Activated CD8-positive, alpha-beta T cell treated with anti-CD3 and anti-CD28 coated beads for 36 hours (primary cell): Measurements from ENCODE around the gene DCTN4. TPM values are rescaled to one million over a fixed set of nuclear protein-coding genes. Genes with fewer than 3 reads are reported as not detected.

Experiments used
- ATAC-seq: fragments of 200-7000 bp; cut with Tn5 transposase; one replicate; pipeline ENCODE4 v1.10.0; 2021; ENCODE audit warnings: mild to moderate bottlenecking, moderate library complexity
- CTCF ChIA-PET: fragments of 350-600 bp; sonication (Branson Sonifier 250); formaldehyde crosslinking; loops from one replicate; lab custom pipeline; 2021; ENCODE audit warnings: antibody characterized with exemption; lab: Charles Lee
- POLR2A ChIA-PET: fragments of 350-600 bp; sonication (Branson Sonifier 250); formaldehyde crosslinking; loops from one replicate; lab custom pipeline; 2021; ENCODE audit warnings: antibody characterized with exemption; lab: Charles Lee
- DNase-seq: peaks from one replicate; pipeline ENCODE4 v3.0.0-alpha.2; 2020
- H3K27ac Mint-ChIP-seq: one replicate; pipeline ENCODE4 v1.8.0; 2021; ENCODE audit warnings: mild to moderate bottlenecking, mixed read lengths
- H3K27me3 Mint-ChIP-seq: one replicate; pipeline ENCODE4 v1.8.0; 2021; ENCODE audit warnings: mixed read lengths
- H3K36me3 Mint-ChIP-seq: one replicate; pipeline ENCODE4 v1.8.0; 2021; ENCODE audit warnings: low read depth, mixed read lengths
- H3K4me1 Mint-ChIP-seq: one replicate; pipeline ENCODE4 v1.8.0; 2021; ENCODE audit warnings: low read depth, mixed read lengths
- H3K4me3 Mint-ChIP-seq: one replicate; pipeline ENCODE4 v1.8.0; 2021; ENCODE audit warnings: mild to moderate bottlenecking, moderate library complexity, mixed read lengths
- H3K9me3 Mint-ChIP-seq: one replicate; pipeline ENCODE4 v1.8.0; 2021; ENCODE audit warnings: mixed read lengths
- intact Hi-C: fragments of 100-400 bp; cut with micrococcal nuclease; formaldehyde crosslinking; loops from one replicate; pipeline ENCODE4 v1.10.0; 2022
- total RNA-seq, 2 experiments: library from RNA; stranded (reverse); gene quantifications; one replicate each; pipeline ENCODE4 v1.2.3, GENCODE V29; 2021
- TF ChIP-seq, protein P1 (sequence below): fragments of 200-600 bp; IDR thresholded peaks from one replicate; pipeline ENCODE4 v1.8.0; 2022; ENCODE audit warnings: antibody characterized with exemption, mild to moderate bottlenecking

Gene DCTN4
- total RNA-seq, 2 experiments from 2014 or later, result 30.1 to 35.5 TPM

DNA sequence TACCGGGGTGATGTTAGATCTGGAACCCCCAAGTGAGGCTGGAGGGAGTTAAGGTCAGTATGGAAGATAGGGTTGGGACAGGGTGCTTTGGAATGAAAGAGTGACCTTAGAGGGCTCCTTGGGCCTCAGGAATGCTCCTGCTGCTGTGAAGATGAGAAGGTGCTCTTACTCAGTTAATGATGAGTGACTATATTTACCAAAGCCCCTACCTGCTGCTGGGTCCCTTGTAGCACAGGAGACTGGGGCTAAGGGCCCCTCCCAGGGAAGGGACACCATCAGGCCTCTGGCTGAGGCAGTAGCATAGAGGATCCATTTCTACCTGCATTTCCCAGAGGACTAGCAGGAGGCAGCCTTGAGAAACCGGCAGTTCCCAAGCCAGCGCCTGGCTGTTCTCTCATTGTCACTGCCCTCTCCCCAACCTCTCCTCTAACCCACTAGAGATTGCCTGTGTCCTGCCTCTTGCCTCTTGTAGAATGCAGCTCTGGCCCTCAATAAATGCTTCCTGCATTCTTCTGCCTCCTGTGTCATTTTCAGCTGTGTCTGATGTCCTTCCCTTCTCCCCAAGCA lies 100.0 kb downstream of the DCTN4 start:
- POLR2A ChIA-PET, result interaction anchor here (1.6 kb wide), 1 partner anchor 42 kb away, joined by 5 read pairs; the partner anchor contains the start of gene RBM22
- H3K4me3 Mint-ChIP-seq, result no peak overlapping the region
- TF ChIP-seq, protein P1, sequence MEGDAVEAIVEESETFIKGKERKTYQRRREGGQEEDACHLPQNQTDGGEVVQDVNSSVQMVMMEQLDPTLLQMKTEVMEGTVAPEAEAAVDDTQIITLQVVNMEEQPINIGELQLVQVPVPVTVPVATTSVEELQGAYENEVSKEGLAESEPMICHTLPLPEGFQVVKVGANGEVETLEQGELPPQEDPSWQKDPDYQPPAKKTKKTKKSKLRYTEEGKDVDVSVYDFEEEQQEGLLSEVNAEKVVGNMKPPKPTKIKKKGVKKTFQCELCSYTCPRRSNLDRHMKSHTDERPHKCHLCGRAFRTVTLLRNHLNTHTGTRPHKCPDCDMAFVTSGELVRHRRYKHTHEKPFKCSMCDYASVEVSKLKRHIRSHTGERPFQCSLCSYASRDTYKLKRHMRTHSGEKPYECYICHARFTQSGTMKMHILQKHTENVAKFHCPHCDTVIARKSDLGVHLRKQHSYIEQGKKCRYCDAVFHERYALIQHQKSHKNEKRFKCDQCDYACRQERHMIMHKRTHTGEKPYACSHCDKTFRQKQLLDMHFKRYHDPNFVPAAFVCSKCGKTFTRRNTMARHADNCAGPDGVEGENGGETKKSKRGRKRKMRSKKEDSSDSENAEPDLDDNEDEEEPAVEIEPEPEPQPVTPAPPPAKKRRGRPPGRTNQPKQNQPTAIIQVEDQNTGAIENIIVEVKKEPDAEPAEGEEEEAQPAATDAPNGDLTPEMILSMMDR, result no peak
- no peaks in the 10 kb centered on the region for H3K27me3 Mint-ChIP-seq
- H3K36me3 Mint-ChIP-seq, result no peaks in the 10 kb centered on the region
- CTCF ChIA-PET, result interaction anchor here (1.5 kb wide), 1 partner anchor 209 kb away, joined by 4 read pairs; no protein-coding TSS in a partner anchor
- no peaks in the 10 kb centered on the region for H3K9me3 Mint-ChIP-seq
- no peak overlapping the region for H3K27ac Mint-ChIP-seq
- DNase-seq (no peak), ATAC-seq (no peak)
- H3K4me1 Mint-ChIP-seq, result peaks cover 3% of the 10 kb centered on the region
- intact Hi-C loops, result loop anchor here (2.0 kb wide), 1 partner anchor 98 kb away; no protein-coding TSS in a partner anchor

Other genes starting within 250 kb of the DCTN4 start
- under 1 TPM; 0.18 to 0.22 TPM for gene SYNPO, start 118.4 kb downstream of the DCTN4 start, total RNA-seq
- gene MYOZ3, start 97.8 kb downstream of the DCTN4 start, total RNA-seq, result under 1 TPM; 0.11 to 0.20 TPM
- 10 to 100 TPM; 53.1 to 59.7 TPM for gene RBM22, start 58.0 kb downstream of the DCTN4 start, total RNA-seq
- gene SMIM3, start 19.7 kb upstream of the DCTN4 start, total RNA-seq, result 1 to 10 TPM; 8.6 to 8.8 TPM
- 1 to 10 TPM; 1.4 to 2.4 TPM for gene IRGM, start 87.5 kb upstream of the DCTN4 start, total RNA-seq
- 1 to 10 TPM; 1.1 to 1.2 TPM for gene ZNF300, start 146.0 kb upstream of the DCTN4 start, total RNA-seq